Measurements from ENCODE around the gene GAGE12J.
"Not testable (repeated sequence)": the region's sequence is repeated elsewhere in the genome, so short reads cannot be mapped to it uniquely, and the experiment has no call there.

The GAGE12J gene

DNA sequence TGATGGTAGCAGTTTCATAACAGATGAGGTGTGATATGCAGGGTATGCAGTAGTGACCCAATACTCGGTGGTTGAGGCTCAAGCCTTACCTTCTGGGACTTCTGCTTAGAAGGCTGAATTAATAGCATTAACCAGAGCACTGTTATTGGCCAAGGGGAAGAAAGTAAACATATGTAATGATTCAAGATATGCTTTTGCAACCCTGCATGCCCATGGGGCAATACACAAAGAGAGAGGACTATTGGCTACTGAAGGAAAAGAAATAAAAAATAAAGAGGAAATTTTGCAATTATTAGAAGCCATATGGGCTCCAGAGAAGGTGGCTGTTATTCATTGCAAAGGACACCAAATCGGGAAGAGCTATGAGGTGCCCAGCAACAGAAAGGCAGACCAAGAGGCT is 9.7 kb upstream of the GAGE12J start:
- DNase-seq = no peak

DNA sequence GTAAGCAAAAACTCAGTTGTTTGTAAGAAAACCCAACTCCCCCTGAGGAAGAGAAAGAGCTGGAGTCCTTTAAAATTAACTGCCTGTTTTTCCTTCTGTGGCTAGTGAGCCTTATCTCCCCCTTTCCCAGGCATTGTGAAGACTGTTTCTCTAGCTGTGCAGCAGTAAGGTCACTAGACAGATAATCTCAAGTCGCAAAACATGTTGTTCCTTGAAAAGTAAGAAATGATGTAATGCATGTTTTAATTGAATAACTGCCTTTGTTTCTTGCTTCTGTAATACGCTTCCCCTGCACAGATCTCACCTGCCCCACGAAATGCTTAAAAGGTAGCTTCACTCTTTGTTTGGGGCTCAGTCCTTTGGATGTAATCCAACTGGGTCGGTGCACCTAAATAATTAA is 5.8 kb upstream of the GAGE12J start:
- DNase-seq = no peak

DNA sequence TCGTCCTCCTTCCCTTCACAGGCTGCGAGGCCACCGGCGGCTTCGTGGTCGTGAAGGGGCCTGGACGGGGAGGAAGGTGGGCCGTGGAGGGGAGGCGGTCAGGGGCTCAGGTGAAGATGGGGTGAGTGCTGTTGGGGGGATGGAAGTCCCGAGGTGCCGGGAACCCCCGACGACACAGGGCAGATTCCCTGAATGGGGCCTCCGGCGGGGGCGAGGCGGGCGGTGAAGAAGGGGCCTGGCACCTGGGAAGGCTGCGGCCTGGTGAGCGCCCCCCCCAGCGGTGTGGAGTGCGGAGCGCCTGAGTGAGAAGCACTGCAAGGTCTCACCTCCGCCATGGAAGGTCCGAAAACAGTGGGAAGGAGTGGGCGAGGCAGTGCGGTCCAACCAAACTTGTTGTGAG is 429 bp downstream of the GAGE12J start:
- DNase-seq = not testable (repeated sequence)

DNA sequence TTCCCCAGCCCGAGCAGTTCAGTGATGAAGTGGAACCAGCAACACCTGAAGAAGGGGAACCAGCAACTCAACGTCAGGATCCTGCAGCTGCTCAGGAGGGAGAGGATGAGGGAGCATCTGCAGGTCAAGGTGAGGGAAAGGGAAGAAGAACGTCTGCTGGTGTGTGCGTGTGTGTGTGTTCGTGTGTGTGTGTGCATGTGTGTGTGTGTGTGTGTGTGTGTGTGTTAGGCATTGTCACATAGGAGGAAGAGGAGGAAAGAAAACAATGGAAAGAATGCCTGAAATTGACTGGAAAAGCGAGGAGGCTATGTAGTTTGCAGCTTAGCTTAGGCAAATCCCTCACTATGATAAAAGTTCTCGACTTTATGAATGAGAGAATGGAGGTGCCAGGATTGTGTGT is 1.9 kb downstream of the GAGE12J start:
- not testable (repeated sequence) for DNase-seq

DNA sequence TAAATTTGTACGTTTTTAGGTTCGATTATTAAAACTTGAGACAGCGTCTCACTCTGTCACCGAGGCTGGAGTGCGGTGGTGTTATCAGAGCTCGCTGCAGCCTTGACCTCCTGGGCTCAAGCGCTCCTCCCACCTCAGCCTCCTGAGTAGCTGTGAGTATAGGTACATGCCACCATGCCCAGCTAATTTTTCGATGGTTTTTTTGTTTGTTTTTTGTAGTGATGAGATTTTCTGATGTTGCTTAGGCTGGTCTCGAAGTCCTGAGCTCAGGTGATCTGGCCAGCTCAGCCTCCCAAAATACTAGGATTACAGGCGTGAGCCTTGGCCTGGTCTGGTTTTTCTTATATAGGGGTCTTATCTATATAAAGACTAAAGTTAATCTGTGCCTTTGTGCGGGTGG is 8.6 kb downstream of the GAGE12J start:
- DNase-seq = not testable (repeated sequence)

DNA sequence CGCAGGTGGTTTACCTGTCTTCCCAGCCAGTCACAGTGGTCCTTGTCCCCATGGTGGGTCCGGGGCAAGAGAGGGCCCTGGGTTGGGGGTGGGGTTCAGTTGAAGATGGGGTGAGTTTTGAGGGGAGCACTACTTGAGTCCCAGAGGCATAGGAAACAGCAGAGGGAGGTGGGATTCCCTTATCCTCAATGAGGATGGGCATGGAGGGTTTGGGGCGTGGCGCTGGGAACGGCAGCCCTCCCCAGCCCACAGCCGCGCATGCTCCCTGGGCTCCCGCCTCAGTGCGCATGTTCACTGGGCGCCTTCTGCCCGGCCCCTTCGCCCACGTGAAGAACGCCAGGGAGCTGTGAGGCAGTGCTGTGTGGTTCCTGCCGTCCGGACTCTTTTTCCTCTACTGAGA is 9.4 kb downstream of the GAGE12J start, which contains the start of gene GAGE13:
Gene GAGE13, plus strand, starts transcription at position 301 of the 400 bp plus-strand sequence. CDS start 1,156 bp downstream, outside the sequence.
- DNase-seq = not testable (repeated sequence)

DNA sequence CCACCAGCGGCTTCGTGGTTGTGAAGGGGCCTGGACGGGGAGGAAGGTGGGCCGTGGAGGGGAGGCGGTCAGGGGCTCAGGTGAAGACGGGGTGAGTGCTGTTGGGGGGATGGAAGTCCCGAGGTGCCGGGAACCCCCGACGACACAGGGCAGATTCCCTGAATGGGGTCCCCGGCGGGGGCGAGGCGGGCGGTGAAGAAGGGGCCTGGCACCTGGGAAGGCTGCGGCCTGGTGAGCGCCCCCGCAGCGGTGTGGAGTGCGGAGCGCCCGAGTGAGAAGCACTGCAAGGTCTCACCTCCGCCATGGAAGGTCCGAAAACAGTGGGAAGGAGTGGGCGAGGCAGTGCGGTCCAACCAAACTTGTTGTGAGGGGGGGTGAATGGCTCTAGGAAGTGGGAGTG is 10.0 kb downstream of the GAGE12J start:
- not testable (repeated sequence) for DNase-seq

DNA sequence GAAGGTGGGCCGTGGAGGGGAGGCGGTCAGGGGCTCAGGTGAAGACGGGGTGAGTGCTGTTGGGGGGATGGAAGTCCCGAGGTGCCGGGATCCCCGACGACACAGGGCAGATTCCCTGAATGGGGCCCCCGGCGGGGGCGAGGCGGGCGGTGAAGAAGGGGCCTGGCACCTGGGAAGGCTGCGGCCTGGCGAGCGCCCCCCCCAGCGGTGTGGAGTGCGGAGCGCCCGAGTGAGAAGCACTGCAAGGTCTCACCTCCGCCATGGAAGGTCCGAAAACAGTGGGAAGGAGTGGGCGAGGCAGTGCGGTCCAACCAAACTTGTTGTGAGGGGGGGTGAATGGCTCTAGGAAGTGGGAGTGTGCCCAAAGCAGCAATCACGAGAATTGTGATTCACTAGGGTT is 19.6 kb downstream of the GAGE12J start:
- not testable (repeated sequence) for DNase-seq

DNA sequence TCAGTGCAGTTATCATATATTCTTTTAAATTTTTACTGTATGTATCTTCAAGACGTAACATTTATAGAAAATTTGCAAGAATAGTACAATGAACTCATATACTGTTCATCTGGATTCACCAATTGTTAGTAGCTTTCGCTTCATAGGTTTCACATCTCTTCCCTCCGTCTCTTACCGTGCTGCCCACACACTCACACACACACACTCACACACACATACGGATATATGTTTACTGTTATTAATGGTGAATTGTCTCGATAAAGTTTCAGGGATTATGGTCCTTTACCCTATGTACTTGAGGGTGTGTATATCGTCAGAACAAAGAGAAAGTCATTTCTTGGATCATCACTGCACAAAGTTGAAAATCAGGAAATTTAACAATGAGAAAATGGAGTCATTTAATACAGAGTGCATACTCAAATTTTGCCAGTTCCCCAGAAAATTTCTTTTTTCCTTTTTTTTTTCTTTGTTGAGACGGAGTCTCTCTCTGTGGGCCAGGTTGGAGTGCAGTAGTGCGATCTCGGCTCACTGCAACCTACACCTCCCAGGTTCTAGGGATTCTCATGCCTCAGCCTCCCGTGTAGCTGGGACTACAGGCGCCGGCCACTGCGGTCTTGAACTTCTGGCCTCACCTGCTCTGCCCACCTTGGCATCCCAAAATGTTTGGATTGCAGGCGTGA is 22.8 kb downstream of the GAGE12J start:
- not testable (repeated sequence) for DNase-seq

DNA sequence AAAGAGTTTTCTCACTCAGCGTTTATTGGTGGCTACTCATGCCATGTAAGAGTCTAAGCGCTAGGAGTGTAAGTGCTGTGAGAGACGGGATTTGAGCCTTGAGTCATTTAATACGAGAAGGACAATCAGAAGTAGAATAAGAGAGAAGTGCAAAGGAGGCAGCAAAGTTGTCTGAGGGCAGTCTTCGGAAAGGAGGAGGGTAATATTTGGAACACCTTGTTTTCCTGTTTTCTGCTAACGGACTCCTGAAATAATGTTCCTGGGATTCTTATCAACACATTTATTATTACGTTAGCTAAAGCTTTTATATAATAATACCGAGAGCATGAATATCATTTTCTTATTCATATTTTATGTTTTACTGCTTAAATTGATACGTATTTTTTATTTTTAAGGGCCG is 23.6 kb downstream of the GAGE12J start:
- not testable (repeated sequence) for DNase-seq

DNA sequence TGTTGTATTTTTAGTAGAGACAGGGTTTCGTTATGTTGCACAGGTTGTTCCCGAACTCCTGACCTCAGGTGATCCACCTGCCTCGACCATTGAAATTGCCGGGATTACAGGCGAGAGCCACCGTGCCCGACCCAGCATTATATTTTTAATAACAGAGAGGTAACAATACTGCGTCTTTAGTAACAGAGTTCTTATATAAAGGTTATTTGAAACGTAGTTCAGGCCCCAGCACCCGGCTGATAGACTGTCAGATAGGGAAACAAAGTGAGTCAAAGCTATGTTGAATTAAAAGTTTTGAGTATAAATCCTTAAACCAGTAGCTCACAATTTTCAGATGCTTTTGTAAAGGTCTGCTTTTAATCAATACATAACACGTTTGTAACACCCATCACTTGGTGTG is 24.3 kb downstream of the GAGE12J start:
- DNase-seq = not testable (repeated sequence)
